HCT116 (cell line): ENCODE data around the gene ARHGAP45. TPM values are rescaled to one million over a fixed set of nuclear protein-coding genes. Genes with fewer than 3 reads are reported as not detected.

Source experiments
- ATAC-seq: fragments of 200-7000 bp; cut with Tn5 transposase; 2 replicates; pipeline ENCODE4 v1.9.1; 2020; ENCODE audit warnings: mild to moderate bottlenecking, moderate library complexity
- BruUV-seq: library from RNA; stranded (reverse); fragments of 400-500 nt; replicated peaks from 2 replicates; lab custom pipeline; 2021; lab: Mats Ljungman, UMichigan
- CTCF ChIA-PET: fragments of 300-600 bp; sonication (Branson Sonifier 250); formaldehyde crosslinking; loops from one replicate; lab custom pipeline; 2021; ENCODE audit warnings: antibody characterized with exemption; lab: Charles Lee
- POLR2A ChIA-PET: fragments of 300-600, 350-600 bp; sonication (Branson Sonifier 250); formaldehyde crosslinking; loops from one replicate; lab custom pipeline; 2021; ENCODE audit warnings: antibody characterized with exemption; lab: Charles Lee
- RAD21 ChIA-PET, 2 experiments: fragments of 300-600 bp; sonication (Branson Sonifier 250); formaldehyde crosslinking; loops; one replicate each; lab custom pipeline; 2023; ENCODE audit warnings: low total read pairs in 2 of 2; ENCODE audit not compliant: uncharacterized antibody in 2 of 2, unreplicated experiment in 2 of 2, low non-redundant PET in 1 of 2; lab: Charles Lee
- DNase-seq: peaks from one replicate; pipeline ENCODE4 v3.0.0-alpha.2; 2010; ENCODE audit warnings: low read depth, low spot score
- H2AFZ ChIP-seq: fragments of 200-600 bp; shearing (Covaris generic), sonication (generic); 2 replicates; pipeline ENCODE4 v1.6.1; 2017; ENCODE audit warnings: low read depth, mixed run types, mixed read lengths, antibody characterized with exemption, low read length; ENCODE audit not compliant: poor library complexity, severe bottlenecking
- H3K27ac ChIP-seq: 2 replicates; pipeline ENCODE4 v1.5.1; 2012; ENCODE audit warnings: low read depth, low read length
- H3K27me3 ChIP-seq: fragments of 200-600 bp; sonication (generic); 2 replicates; pipeline ENCODE4 v1.6.1; 2016; ENCODE audit warnings: mixed run types, low read length, mixed read lengths; ENCODE audit not compliant: insufficient read depth
- H3K36me3 ChIP-seq, 2 experiments: fragments of 200-500 bp in 1 of 2; fragments of 200-600 bp in 1 of 2; sonication (Bioruptor generic) in 1 of 2; sonication (generic) in 1 of 2; 2 replicates each; pipeline versions ENCODE4 v1.5.1 to v1.6.1; 2014 to 2016; ENCODE audit warnings: low read length in 2 of 2, inconsistent platforms in 1 of 2, mixed read lengths in 1 of 2, mixed run types in 1 of 2; ENCODE audit not compliant: insufficient read depth in 2 of 2, control insufficient read depth in 1 of 2
- H3K4me1 ChIP-seq, 2 experiments: fragments of 200-600 bp in 1 of 2; sonication (generic) in 1 of 2; 2 replicates each; pipeline versions ENCODE4 v1.5.1 to v1.6.1; 2012 to 2017; ENCODE audit warnings: low read length in 2 of 2, inconsistent platforms in 1 of 2, mild to moderate bottlenecking in 1 of 2, mixed read lengths in 1 of 2, mixed run types in 1 of 2, moderate library complexity in 1 of 2; ENCODE audit not compliant: insufficient read depth in 2 of 2, control insufficient read depth in 1 of 2
- H3K4me2 ChIP-seq: fragments of 200-600 bp; sonication (generic); 2 replicates; pipeline ENCODE4 v1.6.1; 2017; ENCODE audit warnings: mixed run types, low read length, mixed read lengths
- H3K4me3 ChIP-seq, 2 experiments: fragments of 200-600 bp in 1 of 2; sonication (generic) in 1 of 2; replicated peaks in 1 of 2; 2 replicates each; pipeline ENCODE4 v1.5.1; 2011 to 2016; ENCODE audit warnings: low read length in 2 of 2, control low read depth in 1 of 2, low read depth in 1 of 2, mild to moderate bottlenecking in 1 of 2, mixed read lengths in 1 of 2, mixed run types in 1 of 2
- H3K79me2 ChIP-seq: fragments of 200-600 bp; sonication (generic); 2 replicates; pipeline ENCODE4 v1.6.1; 2017; ENCODE audit warnings: mild to moderate bottlenecking, mixed run types, low read length, moderate library complexity, mixed read lengths; ENCODE audit not compliant: insufficient read depth
- H3K9ac ChIP-seq: fragments of 200-600 bp; sonication (generic); 2 replicates; pipeline ENCODE4 v1.6.1; 2016; ENCODE audit warnings: low read length, mixed read lengths
- H3K9me2 ChIP-seq: fragments of 200-600 bp; sonication (generic), shearing (Covaris generic); 2 replicates; pipeline ENCODE4 v1.6.1; 2017; ENCODE audit warnings: mixed run types, mild to moderate bottlenecking, moderate library complexity; ENCODE audit not compliant: insufficient read depth
- H3K9me3 ChIP-seq, 2 experiments: fragments of 200-500 bp in 1 of 2; fragments of 200-600 bp in 1 of 2; sonication (Bioruptor generic) in 1 of 2; sonication (generic) in 1 of 2; 2 replicates each; pipeline ENCODE4 v1.6.1; 2014 to 2017; ENCODE audit warnings: low read length in 2 of 2, mixed read lengths in 2 of 2, inconsistent platforms in 1 of 2, low read depth in 1 of 2, mild to moderate bottlenecking in 1 of 2, mixed run types in 1 of 2, moderate library complexity in 1 of 2; ENCODE audit not compliant: control insufficient read depth in 1 of 2, insufficient read depth in 1 of 2
- H4K20me1 ChIP-seq: fragments of 200-600 bp; sonication (generic), shearing (Covaris generic); 2 replicates; pipeline ENCODE4 v1.6.1; 2017; ENCODE audit warnings: mixed run types, mild to moderate bottlenecking, moderate library complexity; ENCODE audit not compliant: insufficient read depth
- EGR1 ChIP-seq: IDR thresholded peaks from 2 replicates; pipeline ENCODE4 v1.6.1; 2012; ENCODE audit warnings: low read depth
- FOSL1 ChIP-seq: IDR thresholded peaks from 2 replicates; pipeline ENCODE4 v1.6.1; 2012; ENCODE audit warnings: low read depth
- POLR2AphosphoS5 ChIP-seq: IDR thresholded peaks from 2 replicates; pipeline ENCODE4 v1.6.1; 2011; ENCODE audit warnings: mild to moderate bottlenecking, low read depth, low read length, moderate library complexity
- RAD21 ChIP-seq: IDR thresholded peaks from 2 replicates; pipeline ENCODE4 v1.6.1; 2012; ENCODE audit warnings: low read depth, mild to moderate bottlenecking
- SRF ChIP-seq: IDR thresholded peaks from 2 replicates; pipeline ENCODE4 v1.6.1; 2012; ENCODE audit warnings: low read depth
- ZFX ChIP-seq: fragments of 450-650 bp; IDR thresholded peaks from 2 replicates; pipeline ENCODE4 v1.6.1; 2017
- intact Hi-C: fragments of 100-400 bp; cut with micrococcal nuclease; formaldehyde crosslinking; loops from 2 replicates; pipeline ENCODE4 v1.10.0; 2022
- total RNA-seq: library from RNA; stranded (reverse); gene quantifications from one replicate; pipeline ENCODE4 v1.2.1, GENCODE V29; 2021; ENCODE audit not compliant: unreplicated experiment
- TF ChIP-seq, protein P1 (sequence below): IDR thresholded peaks from 2 replicates; pipeline ENCODE4 v1.6.1; 2012
- TF ChIP-seq, protein P2 (sequence below), 3 experiments: fragments of 200-600 bp in 1 of 3; sonication (generic) in 1 of 3; IDR thresholded peaks in 2 of 3; conservative IDR thresholded peaks in 1 of 3; 2 replicates each; pipeline ENCODE4 v1.5.1; 2012 to 2017; ENCODE audit warnings: low read depth in 2 of 3, low read length in 2 of 3, antibody characterized with exemption in 1 of 3, borderline replicate concordance in 1 of 3, control low read depth in 1 of 3, mild to moderate bottlenecking in 1 of 3, mixed read lengths in 1 of 3, mixed run types in 1 of 3, moderate library complexity in 1 of 3; ENCODE audit not compliant: insufficient read depth in 1 of 3

Gene ARHGAP45
- total RNA-seq, 1 experiment from 2014 or later = 30.4 TPM

DNA sequence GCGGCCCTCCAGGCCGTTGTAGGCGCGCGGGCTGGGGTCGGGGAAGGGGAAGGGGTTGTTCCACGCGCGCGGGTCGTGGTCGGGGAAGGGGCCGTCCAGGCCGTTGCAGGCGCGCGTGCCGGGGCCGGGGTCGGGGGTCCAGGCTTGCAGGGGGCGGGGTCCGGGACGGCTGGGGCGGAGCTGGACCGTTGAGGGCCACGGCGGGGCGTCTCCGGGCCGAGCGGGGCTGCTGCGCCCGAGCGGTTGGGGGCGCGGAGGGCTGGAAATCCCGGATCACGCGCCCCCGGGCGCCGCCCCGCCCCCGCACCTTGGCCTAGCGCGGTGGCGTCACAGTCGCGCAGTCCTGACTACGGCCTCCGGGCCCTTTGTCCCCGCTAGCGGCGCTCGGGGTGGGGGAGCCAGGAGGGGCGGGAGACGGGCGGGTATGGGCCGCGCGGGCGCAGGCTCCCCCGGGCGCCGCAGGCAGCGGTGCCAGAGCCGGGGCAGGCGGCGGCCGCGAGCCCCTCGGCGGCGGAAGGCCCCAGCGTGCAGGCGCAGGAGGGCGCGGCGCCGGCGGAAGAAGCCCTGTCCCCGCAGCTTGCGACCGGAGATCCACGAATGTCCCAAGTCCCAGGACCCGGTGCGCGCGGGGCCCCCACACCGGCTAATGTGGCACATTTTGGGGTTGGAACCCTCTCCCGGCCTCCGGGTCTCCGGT is 37.5 kb downstream of the ARHGAP45 start:
- RAD21 ChIA-PET = no interaction called here
- Histone ChIP-seq H3K9me3 (peaks cover 0 to 4% of the 10 kb centered on the region in 2 experiments; a peak in 1 of 4 replicates), H3K27me3 (no peaks in the 10 kb centered on the region), H2AFZ (no peak overlapping the region), H3K36me3 (peaks cover 4 to 17% of the 10 kb centered on the region in 2 experiments; a peak in 3 of 4 replicates), H3K9me2 (no peaks in the 10 kb centered on the region)
- TF ChIP-seq EGR1 (peak; percentile 86), FOSL1 (no peak), POLR2AphosphoS5 (peak; percentile 35), RAD21 (no peak), SRF (no peak), ZFX (peak; percentile 81)
- TF ChIP-seq, protein P1, sequence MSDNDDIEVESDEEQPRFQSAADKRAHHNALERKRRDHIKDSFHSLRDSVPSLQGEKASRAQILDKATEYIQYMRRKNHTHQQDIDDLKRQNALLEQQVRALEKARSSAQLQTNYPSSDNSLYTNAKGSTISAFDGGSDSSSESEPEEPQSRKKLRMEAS = no peak
- TF ChIP-seq, protein P2, sequence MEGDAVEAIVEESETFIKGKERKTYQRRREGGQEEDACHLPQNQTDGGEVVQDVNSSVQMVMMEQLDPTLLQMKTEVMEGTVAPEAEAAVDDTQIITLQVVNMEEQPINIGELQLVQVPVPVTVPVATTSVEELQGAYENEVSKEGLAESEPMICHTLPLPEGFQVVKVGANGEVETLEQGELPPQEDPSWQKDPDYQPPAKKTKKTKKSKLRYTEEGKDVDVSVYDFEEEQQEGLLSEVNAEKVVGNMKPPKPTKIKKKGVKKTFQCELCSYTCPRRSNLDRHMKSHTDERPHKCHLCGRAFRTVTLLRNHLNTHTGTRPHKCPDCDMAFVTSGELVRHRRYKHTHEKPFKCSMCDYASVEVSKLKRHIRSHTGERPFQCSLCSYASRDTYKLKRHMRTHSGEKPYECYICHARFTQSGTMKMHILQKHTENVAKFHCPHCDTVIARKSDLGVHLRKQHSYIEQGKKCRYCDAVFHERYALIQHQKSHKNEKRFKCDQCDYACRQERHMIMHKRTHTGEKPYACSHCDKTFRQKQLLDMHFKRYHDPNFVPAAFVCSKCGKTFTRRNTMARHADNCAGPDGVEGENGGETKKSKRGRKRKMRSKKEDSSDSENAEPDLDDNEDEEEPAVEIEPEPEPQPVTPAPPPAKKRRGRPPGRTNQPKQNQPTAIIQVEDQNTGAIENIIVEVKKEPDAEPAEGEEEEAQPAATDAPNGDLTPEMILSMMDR (IDR thresholded peaks at IDR 0.05 in 2 of 3, conservative IDR thresholded peaks at IDR 0.05 in 1 of 3; ENCODE audit: borderline replicate concordance in 1 of 3, insufficient read depth in 1 of 3, low read depth in 2 of 3, low read length in 2 of 3) = no peak
- TF ChIP-seq, all 23 proteins: peak for 3
- BruUV-seq = no TSS peak
- H3K4me3 ChIP-seq = peak overlapping the region; percentile 61 to 88
- DNase-seq (no peak), ATAC-seq (peak; percentile 60)
- H3K79me2 ChIP-seq = peaks cover 24% of the 10 kb centered on the region
- H3K27ac ChIP-seq = peak overlapping the region; percentile 87
- intact Hi-C loops = loop anchor here (5.0 kb wide), 4 partner anchors 42 to 138 kb away; partner anchors contain the start of genes ATP5F1D and CNN2
- H4K20me1 ChIP-seq = no peaks in the 10 kb centered on the region
- ChIA-PET CTCF (interaction anchor here (0.5 to 2.3 kb wide), 3 partner anchors 9 to 90 kb away, joined by 3 to 12 read pairs (median 6); no protein-coding TSS in a partner anchor), POLR2A (interaction anchor here (0.7 to 3.6 kb wide), 11 partner anchors 9 to 83 kb away, joined by 3 to 17 read pairs (median 3); partner anchors contain the start of gene RNU6-2)
- H3K9ac ChIP-seq = peak overlapping the region; percentile 98
- H3K4me2 ChIP-seq = peak overlapping the region; percentile 98
- H3K4me1 ChIP-seq = peaks cover 31 to 68% of the 10 kb centered on the region in 2 experiments
